PC-9 (cell line): ENCODE measurements around the gene PTOV1. TPM values are rescaled to one million over a fixed set of nuclear protein-coding genes. Genes with fewer than 3 reads are reported as not detected.

Experiments used
- BruUV-seq: library from RNA; stranded (reverse); fragments of 400-500 nt; replicated peaks from 2 replicates; lab custom pipeline; 2021; lab: Mats Ljungman, UMichigan
- CTCF ChIA-PET: fragments of 300-600 bp; sonication (Branson Sonifier 250); formaldehyde crosslinking; loops from one replicate; lab custom pipeline; 2022; ENCODE audit warnings: antibody characterized with exemption; lab: Charles Lee
- POLR2A ChIA-PET: fragments of 300-600 bp; sonication (Branson Sonifier 250); formaldehyde crosslinking; loops from one replicate; lab custom pipeline; 2022; ENCODE audit warnings: antibody characterized with exemption; ENCODE audit not compliant: unreplicated experiment; lab: Charles Lee
- DNase-seq, 2 experiments: peaks; one replicate each; pipeline versions ENCODE4 v3.0.0 to v3.0.0-alpha.2; 2015 to 2022; ENCODE audit warnings: mixed read lengths in 1 of 2
- H2AFZ ChIP-seq: fragments of 200-600 bp; sonication (generic); 2 replicates; pipeline ENCODE4 v1.8.1; 2017; ENCODE audit warnings: antibody characterized with exemption
- H3F3A ChIP-seq: fragments of 200-600 bp; sonication (generic); 2 replicates; pipeline ENCODE4 v1.8.1; 2017; ENCODE audit warnings: antibody characterized with exemption, mild to moderate bottlenecking, low read depth; ENCODE audit not compliant: insufficient read depth
- H3K27ac ChIP-seq: fragments of 200-600 bp; sonication (generic); 2 replicates; pipeline ENCODE4 v1.6.1; 2016; ENCODE audit warnings: mixed run types
- H3K27me3 ChIP-seq: fragments of 200-600 bp; sonication (generic); 2 replicates; pipeline ENCODE4 v1.6.1; 2016; ENCODE audit warnings: low read depth, mixed run types; ENCODE audit not compliant: insufficient read depth
- H3K36me3 ChIP-seq: fragments of 200-600 bp; sonication (generic); 2 replicates; pipeline ENCODE4 v1.6.1; 2016; ENCODE audit warnings: low read depth, mixed run types
- H3K4me1 ChIP-seq: fragments of 200-600 bp; sonication (generic); replicated peaks from 2 replicates; pipeline ENCODE4 v1.6.1; 2016; ENCODE audit warnings: mixed run types; ENCODE audit not compliant: insufficient read depth
- H3K4me2 ChIP-seq: fragments of 200-600 bp; sonication (generic); 2 replicates; pipeline ENCODE4 v1.6.1; 2017; ENCODE audit warnings: mixed run types
- H3K4me3 ChIP-seq: fragments of 200-600 bp; sonication (generic); 2 replicates; pipeline ENCODE4 v1.6.1; 2016; ENCODE audit warnings: mixed run types
- H3K79me2 ChIP-seq: fragments of 200-600 bp; sonication (generic); 2 replicates; pipeline ENCODE4 v1.6.1; 2017; ENCODE audit warnings: low read depth, mixed run types
- H3K9me2 ChIP-seq: fragments of 200-600 bp; sonication (generic); 2 replicates; pipeline ENCODE4 v1.8.1; 2017; ENCODE audit warnings: mild to moderate bottlenecking; ENCODE audit not compliant: insufficient read depth
- H3K9me3 ChIP-seq: fragments of 200-600 bp; sonication (generic); 2 replicates; pipeline ENCODE4 v1.8.1; 2016; ENCODE audit warnings: low read depth; ENCODE audit not compliant: insufficient read depth
- H4K20me1 ChIP-seq: fragments of 200-600 bp; sonication (generic); 2 replicates; pipeline ENCODE4 v1.8.1; 2017; ENCODE audit not compliant: insufficient read depth
- EZH2 ChIP-seq: fragments of 200-600 bp; sonication (generic); IDR thresholded peaks from 2 replicates; pipeline ENCODE4 v1.8.0; 2017; ENCODE audit warnings: antibody characterized with exemption, low read depth
- intact Hi-C: fragments of 100-400 bp; cut with micrococcal nuclease; formaldehyde crosslinking; loops from one replicate; pipeline ENCODE4 v1.10.0; 2022; ENCODE audit not compliant: unreplicated experiment
- total RNA-seq: library from RNA; stranded (reverse); gene quantifications from 2 replicates; pipeline ENCODE4 v1.2.3, GENCODE V29; 2021
- TF ChIP-seq, protein P1 (sequence below): fragments of 200-600 bp; sonication (generic); conservative IDR thresholded peaks from 2 replicates; pipeline ENCODE4 v1.6.1; 2017; ENCODE audit warnings: mixed run types, antibody characterized with exemption, mild to moderate bottlenecking, moderate library complexity

Gene PTOV1
- total RNA-seq, 1 experiment from 2014 or later: 155 TPM

DNA sequence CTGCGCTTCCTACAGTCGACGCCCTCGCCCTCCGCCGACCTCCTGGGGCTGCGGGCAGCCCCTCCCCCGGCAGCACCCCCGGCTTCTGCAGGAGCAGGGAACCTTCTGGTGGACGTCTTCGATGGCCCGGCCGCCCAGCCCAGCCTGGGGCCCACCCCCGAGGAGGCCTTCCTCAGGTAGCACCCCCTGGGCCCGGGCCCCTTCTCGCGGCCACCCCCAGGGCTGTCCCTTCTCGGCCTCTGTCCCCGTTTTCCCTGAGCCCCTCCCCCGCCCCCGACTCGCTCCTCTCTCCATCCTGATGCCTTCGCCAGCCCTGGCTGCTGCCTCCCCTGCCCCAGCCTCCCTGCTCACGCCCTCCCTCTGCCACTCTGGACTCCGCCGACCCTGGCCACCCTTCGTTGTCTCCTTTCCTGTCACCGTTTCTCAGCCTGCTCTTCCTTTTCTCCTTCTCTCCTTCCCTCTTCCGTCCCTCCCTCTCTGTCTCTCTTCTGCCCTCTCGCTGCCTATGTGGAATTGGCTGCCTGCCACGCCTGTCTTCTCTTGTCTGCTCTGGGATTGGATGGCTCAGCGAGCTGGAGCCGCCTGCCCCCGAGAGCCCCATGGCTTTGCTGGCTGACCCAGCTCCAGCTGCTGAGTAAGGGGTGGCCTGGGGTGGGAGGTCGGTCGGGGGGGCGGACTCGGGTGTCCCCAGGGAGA, 48.8 kb upstream of the PTOV1 start:
- H3F3A ChIP-seq: peaks cover 21% of the 10 kb centered on the region; the same call in 1 of the 2 replicates
- DNase-seq: no peak
- no TSS peak for BruUV-seq
- TF ChIP-seq EZH2: no peak
- TF ChIP-seq, protein P1, sequence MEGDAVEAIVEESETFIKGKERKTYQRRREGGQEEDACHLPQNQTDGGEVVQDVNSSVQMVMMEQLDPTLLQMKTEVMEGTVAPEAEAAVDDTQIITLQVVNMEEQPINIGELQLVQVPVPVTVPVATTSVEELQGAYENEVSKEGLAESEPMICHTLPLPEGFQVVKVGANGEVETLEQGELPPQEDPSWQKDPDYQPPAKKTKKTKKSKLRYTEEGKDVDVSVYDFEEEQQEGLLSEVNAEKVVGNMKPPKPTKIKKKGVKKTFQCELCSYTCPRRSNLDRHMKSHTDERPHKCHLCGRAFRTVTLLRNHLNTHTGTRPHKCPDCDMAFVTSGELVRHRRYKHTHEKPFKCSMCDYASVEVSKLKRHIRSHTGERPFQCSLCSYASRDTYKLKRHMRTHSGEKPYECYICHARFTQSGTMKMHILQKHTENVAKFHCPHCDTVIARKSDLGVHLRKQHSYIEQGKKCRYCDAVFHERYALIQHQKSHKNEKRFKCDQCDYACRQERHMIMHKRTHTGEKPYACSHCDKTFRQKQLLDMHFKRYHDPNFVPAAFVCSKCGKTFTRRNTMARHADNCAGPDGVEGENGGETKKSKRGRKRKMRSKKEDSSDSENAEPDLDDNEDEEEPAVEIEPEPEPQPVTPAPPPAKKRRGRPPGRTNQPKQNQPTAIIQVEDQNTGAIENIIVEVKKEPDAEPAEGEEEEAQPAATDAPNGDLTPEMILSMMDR: no peak
- H3K4me2 ChIP-seq: no peak overlapping the region
- POLR2A ChIA-PET: no interaction called here
- H4K20me1 ChIP-seq: no peaks in the 10 kb centered on the region; the same call in none of the 2 replicates
- CTCF ChIA-PET: no interaction called here
- no peak overlapping the region for H3K27ac ChIP-seq
- H3K9me3 ChIP-seq: no peaks in the 10 kb centered on the region
- H2AFZ ChIP-seq: no peak overlapping the region
- H3K9me2 ChIP-seq: no peaks in the 10 kb centered on the region
- H3K4me3 ChIP-seq: no peak overlapping the region
- no peaks in the 10 kb centered on the region for H3K4me1 ChIP-seq
- no peaks in the 10 kb centered on the region; the same call in 1 of the 2 replicates for H3K36me3 ChIP-seq
- intact Hi-C loops: no loop called here
- no peaks in the 10 kb centered on the region for H3K79me2 ChIP-seq
- H3K27me3 ChIP-seq: no peaks in the 10 kb centered on the region

DNA sequence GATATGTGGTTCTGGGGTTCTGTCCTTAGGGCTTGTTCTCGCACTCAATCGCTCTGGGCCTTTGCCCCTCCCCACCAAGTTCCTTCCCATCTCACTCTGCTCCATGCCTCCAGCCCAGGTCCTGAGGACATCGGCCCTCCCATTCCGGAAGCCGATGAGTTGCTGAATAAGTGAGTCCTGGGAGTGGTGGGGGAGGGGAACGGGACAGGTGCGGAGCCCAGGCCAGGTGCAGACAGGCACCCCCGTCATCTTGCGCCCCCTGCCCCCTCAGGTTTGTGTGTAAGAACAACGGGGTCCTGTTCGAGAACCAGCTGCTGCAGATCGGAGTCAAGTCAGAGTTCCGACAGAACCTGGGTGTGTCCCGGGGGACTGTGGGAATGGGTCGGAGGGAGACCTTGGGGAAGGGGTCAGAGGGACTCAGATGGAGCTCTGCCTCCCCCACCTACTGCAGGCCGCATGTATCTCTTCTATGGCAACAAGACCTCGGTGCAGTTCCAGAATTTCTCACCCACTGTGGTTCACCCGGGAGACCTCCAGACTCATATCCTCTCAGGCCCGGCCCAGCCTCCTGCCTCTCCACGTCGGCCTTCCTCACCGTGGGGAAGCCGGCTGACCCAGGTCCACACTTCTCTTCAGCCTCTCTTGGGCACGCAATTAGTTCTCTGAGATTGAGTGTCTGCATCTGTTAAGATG, 48.0 kb upstream of the PTOV1 start:
- intact Hi-C loops: no loop called here
- CTCF ChIA-PET: no interaction called here
- Histone ChIP-seq H3K9me3 (no peaks in the 10 kb centered on the region), H3K4me1 (no peaks in the 10 kb centered on the region), H3K4me3 (no peak overlapping the region), H3K4me2 (no peak overlapping the region), H3K36me3 (no peaks in the 10 kb centered on the region), H3K27me3 (no peaks in the 10 kb centered on the region), H3F3A (peaks cover 29% of the 10 kb centered on the region; the same call in 1 of the 2 replicates), H3K27ac (no peak overlapping the region), H3K9me2 (no peaks in the 10 kb centered on the region), H4K20me1 (peaks cover under 1% of the 10 kb centered on the region), H2AFZ (no peak overlapping the region), H3K79me2 (no peaks in the 10 kb centered on the region)
- no TSS peak for BruUV-seq
- TF ChIP-seq, protein P1: no peak
- POLR2A ChIA-PET: no interaction called here
- no peak for DNase-seq

DNA sequence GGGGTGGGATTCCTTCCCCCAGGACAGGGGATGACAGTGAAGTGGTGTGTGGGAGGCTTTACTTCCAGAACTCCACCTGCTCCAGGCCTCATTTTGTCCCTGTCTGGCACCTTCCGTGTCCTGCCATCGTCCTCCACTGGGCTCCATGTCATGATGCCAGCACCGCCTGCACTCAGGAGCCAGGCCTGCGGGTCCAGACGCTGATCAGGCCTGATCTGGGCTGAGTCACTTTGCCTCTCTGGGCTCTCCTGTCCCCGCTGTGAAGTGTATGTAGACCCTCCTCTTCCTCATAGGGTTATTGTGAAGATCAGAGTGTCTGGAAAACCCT, 47.5 kb upstream of the PTOV1 start:
- Histone ChIP-seq H3K27me3 (no peaks in the 10 kb centered on the region), H3K4me2 (no peak overlapping the region), H3K9me3 (no peaks in the 10 kb centered on the region), H3F3A (peaks cover 34% of the 10 kb centered on the region; the same call in 1 of the 2 replicates), H3K27ac (no peak overlapping the region), H2AFZ (no peak overlapping the region), H3K9me2 (no peaks in the 10 kb centered on the region), H3K4me3 (no peak overlapping the region), H3K79me2 (no peaks in the 10 kb centered on the region), H3K36me3 (no peaks in the 10 kb centered on the region), H3K4me1 (no peaks in the 10 kb centered on the region), H4K20me1 (peaks cover 6% of the 10 kb centered on the region)
- TF ChIP-seq, protein P1: no peak
- no peak for TF ChIP-seq EZH2
- no TSS peak for BruUV-seq
- CTCF ChIA-PET: interaction anchor here (0.6 kb wide), 1 partner anchor 41 kb away, joined by 8 read pairs; no protein-coding TSS in a partner anchor
- no peak for DNase-seq
- POLR2A ChIA-PET: interaction anchor here (0.6 kb wide), 1 partner anchor 52 kb away, joined by 4 read pairs; no protein-coding TSS in a partner anchor
- intact Hi-C loops: no loop called here
